SK-N-SH treated with all-trans-retinoic acid at 6 μM for 48 hours (cell line): ENCODE results near the gene MAML2.

Experiments
- ATAC-seq: fragments of 200-7000 bp; cut with Tn5 transposase; 3 replicates; pipeline ENCODE4 v1.9.1; 2020; ENCODE audit warnings: mild to moderate bottlenecking, moderate library complexity
- ARNTL ChIP-seq: fragments of 450-650 bp; formaldehyde crosslinking; IDR thresholded peaks from 2 replicates; pipeline ENCODE4 v1.5.0; 2020; ENCODE audit warnings: low read depth, mild to moderate bottlenecking, moderate library complexity, borderline replicate concordance
- BACH2 ChIP-seq: fragments of 250-450 bp; sonication (Bioruptor Pico); IDR thresholded peaks from 2 replicates; pipeline ENCODE4 v1.9.0; 2021; ENCODE audit warnings: mild to moderate bottlenecking, borderline replicate concordance
- CREB5 ChIP-seq: fragments of 250-450 bp; sonication (Bioruptor Pico); IDR thresholded peaks from 2 replicates; pipeline ENCODE4 v1.5.1; 2020; ENCODE audit warnings: low read depth, mild to moderate bottlenecking, moderate library complexity
- CSDC2 ChIP-seq: fragments of 250-450 bp; sonication (Bioruptor Pico); IDR thresholded peaks from 2 replicates; pipeline ENCODE4 v1.5.0; 2020; ENCODE audit warnings: mild to moderate bottlenecking, moderate library complexity
- CSRNP3 ChIP-seq: fragments of 250-450 bp; sonication (Bioruptor Pico); IDR thresholded peaks from 2 replicates; pipeline ENCODE4 v1.5.1; 2021; ENCODE audit warnings: mild to moderate bottlenecking, moderate library complexity
- ESRRG ChIP-seq: fragments of 250-450 bp; sonication (Bioruptor Pico); IDR thresholded peaks from 2 replicates; pipeline ENCODE4 v1.6.1; 2021; ENCODE audit warnings: mild to moderate bottlenecking
- GLIS3 ChIP-seq: fragments of 250-450 bp; sonication (Bioruptor Pico); IDR thresholded peaks from 2 replicates; pipeline ENCODE4 v1.5.0; 2020; ENCODE audit warnings: mild to moderate bottlenecking, moderate library complexity
- ISL1 ChIP-seq: fragments of 250-450 bp; sonication (Bioruptor Pico); IDR thresholded peaks from 2 replicates; pipeline ENCODE4 v2.1.2; 2022; ENCODE audit warnings: mild to moderate bottlenecking, moderate library complexity
- OSR1 ChIP-seq: fragments of 250-450 bp; sonication (Bioruptor Pico); IDR thresholded peaks from 2 replicates; pipeline ENCODE4 v1.8.0; 2022; ENCODE audit warnings: moderate library complexity, mild to moderate bottlenecking, inconsistent platforms
- PATZ1 ChIP-seq: fragments of 250-450 bp; sonication (Bioruptor Pico); IDR thresholded peaks from 2 replicates; pipeline ENCODE4 v1.8.0; 2020; ENCODE audit warnings: mild to moderate bottlenecking, moderate library complexity, borderline replicate concordance
- POU6F1 ChIP-seq: fragments of 250-450 bp; sonication (Bioruptor Pico); IDR thresholded peaks from 2 replicates; pipeline ENCODE4 v1.8.0; 2021; ENCODE audit warnings: low read depth, mild to moderate bottlenecking, moderate library complexity, borderline replicate concordance
- PPARA ChIP-seq: fragments of 250-450 bp; sonication (Bioruptor Pico); IDR thresholded peaks from 2 replicates; pipeline ENCODE4 v1.5.0; 2020; ENCODE audit warnings: mild to moderate bottlenecking, borderline replicate concordance
- RARB ChIP-seq: fragments of 250-450 bp; sonication (Bioruptor Pico); IDR thresholded peaks from 2 replicates; pipeline ENCODE4 v1.8.0; 2021; ENCODE audit warnings: mild to moderate bottlenecking, moderate library complexity
- SNAI2 ChIP-seq: fragments of 250-450 bp; sonication (Bioruptor Pico); IDR thresholded peaks from 2 replicates; pipeline ENCODE4 v1.5.0; 2020; ENCODE audit warnings: mild to moderate bottlenecking, moderate library complexity
- TOX ChIP-seq: fragments of 250-450 bp; sonication (Bioruptor Pico); IDR thresholded peaks from 2 replicates; pipeline ENCODE4 v1.8.0; 2021; ENCODE audit warnings: mild to moderate bottlenecking, moderate library complexity, borderline replicate concordance
- TSHZ2 ChIP-seq: fragments of 250-450 bp; sonication (Bioruptor Pico); IDR thresholded peaks from 2 replicates; pipeline ENCODE4 v1.5.0; 2020; ENCODE audit warnings: mild to moderate bottlenecking, moderate library complexity
- ZC3H10 ChIP-seq: fragments of 250-450 bp; sonication (Bioruptor Pico); IDR thresholded peaks from 2 replicates; pipeline ENCODE4 v1.5.1; 2021; ENCODE audit warnings: mild to moderate bottlenecking, moderate library complexity
- ZFP3 ChIP-seq: fragments of 250-450 bp; sonication (Bioruptor Pico); IDR thresholded peaks from 2 replicates; pipeline ENCODE4 v1.5.0; 2020; ENCODE audit warnings: mild to moderate bottlenecking, moderate library complexity
- ZFP30 ChIP-seq: fragments of 450-650 bp; formaldehyde crosslinking; IDR thresholded peaks from 2 replicates; pipeline ENCODE4 v1.5.0; 2022; ENCODE audit warnings: mild to moderate bottlenecking, moderate library complexity
- ZNF565 ChIP-seq: fragments of 450-650 bp; formaldehyde crosslinking; conservative IDR thresholded peaks from 2 replicates; pipeline ENCODE4 v1.5.0; 2020; ENCODE audit warnings: low read depth, mild to moderate bottlenecking, moderate library complexity
- ZNF70 ChIP-seq: fragments of 450-650 bp; formaldehyde crosslinking; IDR thresholded peaks from 2 replicates; pipeline ENCODE4 v1.5.0; 2020; ENCODE audit warnings: mild to moderate bottlenecking, moderate library complexity
- ZNF8 ChIP-seq: fragments of 450-650 bp; formaldehyde crosslinking; IDR thresholded peaks from 2 replicates; pipeline ENCODE4 v1.5.0; 2020; ENCODE audit warnings: mild to moderate bottlenecking, moderate library complexity

Gene MAML2

GRCh38 chr11:96277696-96278038 is 65.3 kb downstream of the MAML2 start (continued):
- TF ChIP-seq CSRNP3 (CRISPR knock-in tag) (no peak), POU6F1 (no peak), TOX (CRISPR knock-in tag) (no peak), CREB5 (CRISPR knock-in tag) (no peak), ESRRG (CRISPR knock-in tag) (no peak), ZFP3 (CRISPR knock-in tag) (no peak), ZFP30 (CRISPR knock-in tag) (no peak), ZC3H10 (CRISPR knock-in tag) (no peak), OSR1 (no peak)

- TF ChIP-seq ARNTL (CRISPR knock-in tag) (no peak), CSRNP3 (CRISPR knock-in tag) (no peak), RARB (CRISPR knock-in tag) (no peak), SNAI2 (CRISPR knock-in tag) (no peak), PATZ1 (no peak), GLIS3 (CRISPR knock-in tag) (no peak), POU6F1 (no peak), CSDC2 (CRISPR knock-in tag) (no peak), ISL1 (no peak), TOX (CRISPR knock-in tag) (no peak), ZNF70 (no peak), PPARA (CRISPR knock-in tag) (no peak), TSHZ2 (CRISPR knock-in tag) (no peak), BACH2 (CRISPR knock-in tag) (no peak), ZNF565 (CRISPR knock-in tag) (no peak), ZNF8 (CRISPR knock-in tag) (no peak)
- no peak for ATAC-seq
Measured at GRCh38 chr11:96276836-96277235, 66.2 kb downstream of the MAML2 start.
